IMR-90 (cell line): ENCODE results near the gene SH3BP5. TPM values are rescaled to one million over a fixed set of nuclear protein-coding genes. Genes with fewer than 3 reads are reported as not detected.

ENCODE experiments used
- ATAC-seq: fragments of 200-7000 bp; cut with Tn5 transposase; 2 replicates; pipeline ENCODE4 v1.9.1; 2020; ENCODE audit warnings: low read depth, mild to moderate bottlenecking, moderate library complexity
- BruUV-seq: library from RNA; stranded (reverse); fragments of 400-500 nt; replicated peaks from 2 replicates; lab custom pipeline; 2021; lab: Mats Ljungman, UMichigan
- CTCF ChIA-PET: fragments of 300-600 bp; formaldehyde crosslinking; extraction: SDS; loops from one replicate; lab custom pipeline; 2021; ENCODE audit warnings: antibody characterized with exemption; lab: Yijun Ruan, JAX
- POLR2A ChIA-PET: fragments of 300-600 bp; sonication (Branson Sonifier 250); formaldehyde crosslinking; loops from one replicate; lab custom pipeline; 2022; ENCODE audit warnings: antibody characterized with exemption; ENCODE audit not compliant: unreplicated experiment; lab: Charles Lee
- DNase-seq: peaks from one replicate; pipeline ENCODE4 v3.0.0; 2013
- H2AFZ ChIP-seq: replicated peaks from 2 replicates; pipeline ENCODE3; 2013; ENCODE audit warnings: low read length, mild to moderate bottlenecking; ENCODE audit not compliant: poor library complexity
- H2AK5ac ChIP-seq: 2 replicates; pipeline ENCODE4 v1.6.1; 2013; ENCODE audit warnings: low read depth, low read length, inconsistent platforms
- H2AK9ac ChIP-seq: replicated peaks from 2 replicates; pipeline ENCODE3; 2013; ENCODE audit warnings: mild to moderate bottlenecking, low read depth, low read length, moderate library complexity; ENCODE audit not compliant: poor library complexity
- H2BK120ac ChIP-seq: 2 replicates; pipeline ENCODE4 v1.6.1; 2013; ENCODE audit warnings: low read depth, low read length, inconsistent platforms
- H2BK15ac ChIP-seq: 3 replicates; pipeline ENCODE4 v1.6.1; 2013; ENCODE audit warnings: low read depth, low read length, inconsistent platforms
- H2BK20ac ChIP-seq: 2 replicates; pipeline ENCODE4 v1.6.1; 2013; ENCODE audit warnings: low read depth, mild to moderate bottlenecking, inconsistent platforms, low read length, moderate library complexity
- H2BK5ac ChIP-seq: 2 replicates; pipeline ENCODE4 v1.6.1; 2013; ENCODE audit warnings: mild to moderate bottlenecking, low read depth, low read length, inconsistent platforms; ENCODE audit not compliant: poor library complexity, severe bottlenecking
- H3K14ac ChIP-seq: replicated peaks from 2 replicates; pipeline ENCODE4 v1.6.1; 2013; ENCODE audit warnings: low read depth, low read length, inconsistent platforms
- H3K18ac ChIP-seq: 2 replicates; pipeline ENCODE4 v1.6.1; 2013; ENCODE audit warnings: low read depth, low read length, control low read depth
- H3K23ac ChIP-seq: 2 replicates; pipeline ENCODE4 v1.6.1; 2013; ENCODE audit warnings: low read depth, low read length, inconsistent platforms
- H3K27ac ChIP-seq: 2 replicates; pipeline ENCODE4 v1.5.1; 2013; ENCODE audit warnings: mild to moderate bottlenecking, control low read depth, low read length; ENCODE audit not compliant: insufficient read depth
- H3K27me3 ChIP-seq: 2 replicates; pipeline ENCODE4 v1.6.1; 2013; ENCODE audit warnings: low read length; ENCODE audit not compliant: control insufficient read depth, insufficient read depth
- H3K36me3 ChIP-seq: 2 replicates; pipeline ENCODE4 v1.6.1; 2013; ENCODE audit warnings: low read length, mixed read lengths; ENCODE audit not compliant: control insufficient read depth, insufficient read depth
- H3K4ac ChIP-seq: 2 replicates; pipeline ENCODE4 v1.6.1; 2013; ENCODE audit warnings: low read depth, low read length, inconsistent platforms
- H3K4me1 ChIP-seq: 2 replicates; pipeline ENCODE4 v1.6.1; 2013; ENCODE audit warnings: low read length, mixed read lengths; ENCODE audit not compliant: control insufficient read depth, insufficient read depth
- H3K4me2 ChIP-seq: 2 replicates; pipeline ENCODE4 v1.6.1; 2013; ENCODE audit warnings: low read depth, mild to moderate bottlenecking, control low read depth, low read length, moderate library complexity
- H3K4me3 ChIP-seq: 2 replicates; pipeline ENCODE4 v1.5.1; 2013; ENCODE audit warnings: low read depth, mild to moderate bottlenecking, control low read depth, low read length, moderate library complexity; ENCODE audit not compliant: insufficient read depth
- H3K56ac ChIP-seq: 2 replicates; pipeline ENCODE4 v1.6.1; 2013; ENCODE audit warnings: low read length, inconsistent platforms; ENCODE audit not compliant: insufficient read depth; ENCODE audit errors: extremely low read depth
- H3K79me1 ChIP-seq, 2 experiments: 2 replicates each; pipeline ENCODE4 v1.6.1; 2013; ENCODE audit warnings: low read length in 2 of 2, inconsistent platforms in 1 of 2, low read depth in 1 of 2
- H3K9ac ChIP-seq: 2 replicates; pipeline ENCODE4 v1.6.1; 2013; ENCODE audit warnings: low read depth, low read length, control low read depth
- H3K9me1 ChIP-seq: 2 replicates; pipeline ENCODE4 v1.6.1; 2013; ENCODE audit warnings: low read length, inconsistent platforms; ENCODE audit not compliant: insufficient read depth
- H3K9me3 ChIP-seq: 2 replicates; pipeline ENCODE4 v1.6.1; 2013; ENCODE audit warnings: low read length; ENCODE audit not compliant: control insufficient read depth, insufficient read depth
- H4K20me1 ChIP-seq: 2 replicates; pipeline ENCODE4 v1.6.1; 2013; ENCODE audit warnings: low read length, inconsistent platforms; ENCODE audit not compliant: insufficient read depth
- H4K5ac ChIP-seq: 2 replicates; pipeline ENCODE4 v1.6.1; 2013; ENCODE audit warnings: mild to moderate bottlenecking, low read depth, low read length, control low read depth
- H4K8ac ChIP-seq, 2 experiments: 2 replicates each; pipeline ENCODE4 v1.6.1; 2013; ENCODE audit warnings: low read depth in 2 of 2, low read length in 2 of 2, control low read depth in 1 of 2, inconsistent platforms in 1 of 2
- H4K91ac ChIP-seq: 2 replicates; pipeline ENCODE4 v1.6.1; 2013; ENCODE audit warnings: low read depth, low read length, inconsistent platforms; ENCODE audit not compliant: insufficient read depth
- MAZ ChIP-seq: IDR thresholded peaks from 2 replicates; pipeline ENCODE4 v1.6.1; 2012; ENCODE audit warnings: low read depth, mild to moderate bottlenecking, low read length, improper control_type of control experiment, moderate library complexity, borderline replicate concordance
- MXI1 ChIP-seq: IDR thresholded peaks from 2 replicates; pipeline ENCODE4 v1.6.1; 2012; ENCODE audit warnings: low read depth, mild to moderate bottlenecking, low read length, moderate library complexity, borderline replicate concordance
- NFE2L2 ChIP-seq: fragments of 150-350 bp; IDR thresholded peaks from 2 replicates; pipeline ENCODE4 v1.6.1; 2016; ENCODE audit warnings: low read depth, mild to moderate bottlenecking, low read length
- RFX5 ChIP-seq: IDR thresholded peaks from 2 replicates; pipeline ENCODE4 v1.8.0; 2012; ENCODE audit warnings: low read depth, mild to moderate bottlenecking, low read length, moderate library complexity
- WGBS, 2 experiments: methylation state at CpG; one replicate each; pipeline versions ENCODE4 v1.1.5 to v1.1.7; 2013; ENCODE audit warnings: missing lambda C conversion rate in 2 of 2; ENCODE audit not compliant: insufficient read length in 1 of 2; ENCODE audit errors: extremely low coverage in 2 of 2; 5-methylcytosine and 5-hydroxymethylcytosine counted together
- dilution Hi-C: fragments of 300-500 bp; cut with HindIII; formaldehyde crosslinking; loops from one replicate; pipeline ENCODE4 v1.14.3; 2018; ENCODE audit warnings: low sequenced_read_pairs; ENCODE audit not compliant: unreplicated experiment
- in situ Hi-C: fragments of 300-500 bp; cut with MboI; formaldehyde crosslinking; loops from 3 replicates; pipeline ENCODE4 v1.14.3; 2019; ENCODE audit warnings: low sequenced_read_pairs, inconsistent platforms, mixed read lengths
- intact Hi-C: fragments of 100-400 bp; cut with micrococcal nuclease; formaldehyde crosslinking; loops from 2 replicates; pipeline ENCODE4 v1.10.0; 2022
- polyA plus RNA-seq, 3 experiments: library from polyadenylated mRNA; depleted of rRNA; stranded (reverse); fragments of >200 nt; gene quantifications; 2 replicates each; pipeline ENCODE4 v1.2.3, GENCODE V29; 2012; ENCODE audit warnings: low replicate concordance in 1 of 3
- total RNA-seq: library from RNA; depleted of rRNA; stranded (reverse); fragments of >200 nt; gene quantifications from 2 replicates; pipeline ENCODE4 v1.2.3, GENCODE V29; 2012
- TF ChIP-seq, protein P1 (sequence below): conservative IDR thresholded peaks from 2 replicates; pipeline ENCODE4 v1.5.1; 2012; ENCODE audit warnings: mild to moderate bottlenecking, low read depth, low read length, improper control_type of control experiment
- TF ChIP-seq, protein P2 (sequence below): fragments of 150-350 bp; IDR thresholded peaks from 2 replicates; pipeline ENCODE4 v1.6.1; 2016; ENCODE audit warnings: low read depth, mild to moderate bottlenecking, low read length, moderate library complexity, borderline replicate concordance

SH3BP5 gene
- total and polyA plus RNA-seq, 2 of the 4 experiments (the other 2 are of a cell fraction), result 14.0 to 23.5 TPM

DNA sequence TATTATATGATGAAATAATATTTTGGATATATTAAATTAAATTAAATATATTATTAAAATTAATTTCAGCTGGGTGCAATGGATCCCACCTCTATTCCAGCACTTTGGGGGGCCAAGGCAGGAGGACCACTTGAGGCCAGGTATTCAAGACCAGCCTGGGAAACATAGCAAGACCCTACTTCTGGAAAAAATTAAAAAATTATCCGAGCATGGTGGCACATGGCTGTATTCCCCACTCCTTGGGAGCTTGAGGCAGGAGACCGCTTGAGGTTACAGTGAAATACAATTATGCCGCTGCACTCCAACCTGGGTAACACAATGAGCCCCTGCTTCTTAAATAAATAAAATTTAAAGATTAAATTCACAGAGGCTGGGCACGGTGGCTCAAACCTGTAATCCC is 61.4 kb downstream of the SH3BP5 start:
- no peak overlapping the region for H3K4me2 ChIP-seq
- H3K9me1 ChIP-seq, result peaks cover 11% of the 10 kb centered on the region
- peaks cover 13% of the 10 kb centered on the region for H3K4me1 ChIP-seq
- H2BK15ac ChIP-seq, result no peak overlapping the region
- H3K9me3 ChIP-seq, result no peaks in the 10 kb centered on the region
- no peaks in the 10 kb centered on the region; the same call in 1 of the 2 replicates for H3K36me3 ChIP-seq
- H4K8ac ChIP-seq, result no peak overlapping the region
- H3K27ac ChIP-seq, result no peak overlapping the region
- H2BK120ac ChIP-seq, result no peak overlapping the region
- peaks cover 0 to 5% of the 10 kb centered on the region in 2 experiments; a peak in 1 of 4 replicates for H3K79me1 ChIP-seq
- no CpG with 5 or more reads among the region's 4 CpGs for WGBS, 2 experiments
- H2AK9ac ChIP-seq, result no peak overlapping the region
- no peak overlapping the region for H2BK20ac ChIP-seq
- H3K56ac ChIP-seq, result no peak overlapping the region
- H3K4me3 ChIP-seq, result no peak overlapping the region
- H2BK5ac ChIP-seq, result no peak overlapping the region
- DNase-seq (no peak), ATAC-seq (no peak)
- BruUV-seq, result no TSS peak
- no peak overlapping the region for H3K14ac ChIP-seq
- no peaks in the 10 kb centered on the region for H4K20me1 ChIP-seq
- dilution Hi-C loops, result no loop called here
- CTCF ChIA-PET, result no interaction called here
- H4K5ac ChIP-seq, result no peak overlapping the region
- no peak overlapping the region for H2AFZ ChIP-seq
- POLR2A ChIA-PET, result no interaction called here
- H3K4ac ChIP-seq, result no peak overlapping the region
- H3K18ac ChIP-seq, result no peak overlapping the region
- intact Hi-C loops, result no loop called here
- H3K9ac ChIP-seq, result no peak overlapping the region
- H3K27me3 ChIP-seq, result no peaks in the 10 kb centered on the region
- in situ Hi-C loops, result no loop called here
- H4K91ac ChIP-seq, result no peak overlapping the region
- TF ChIP-seq RFX5 (no peak), MXI1 (no peak), MAZ (no peak), NFE2L2 (no peak)
- TF ChIP-seq, protein P1, sequence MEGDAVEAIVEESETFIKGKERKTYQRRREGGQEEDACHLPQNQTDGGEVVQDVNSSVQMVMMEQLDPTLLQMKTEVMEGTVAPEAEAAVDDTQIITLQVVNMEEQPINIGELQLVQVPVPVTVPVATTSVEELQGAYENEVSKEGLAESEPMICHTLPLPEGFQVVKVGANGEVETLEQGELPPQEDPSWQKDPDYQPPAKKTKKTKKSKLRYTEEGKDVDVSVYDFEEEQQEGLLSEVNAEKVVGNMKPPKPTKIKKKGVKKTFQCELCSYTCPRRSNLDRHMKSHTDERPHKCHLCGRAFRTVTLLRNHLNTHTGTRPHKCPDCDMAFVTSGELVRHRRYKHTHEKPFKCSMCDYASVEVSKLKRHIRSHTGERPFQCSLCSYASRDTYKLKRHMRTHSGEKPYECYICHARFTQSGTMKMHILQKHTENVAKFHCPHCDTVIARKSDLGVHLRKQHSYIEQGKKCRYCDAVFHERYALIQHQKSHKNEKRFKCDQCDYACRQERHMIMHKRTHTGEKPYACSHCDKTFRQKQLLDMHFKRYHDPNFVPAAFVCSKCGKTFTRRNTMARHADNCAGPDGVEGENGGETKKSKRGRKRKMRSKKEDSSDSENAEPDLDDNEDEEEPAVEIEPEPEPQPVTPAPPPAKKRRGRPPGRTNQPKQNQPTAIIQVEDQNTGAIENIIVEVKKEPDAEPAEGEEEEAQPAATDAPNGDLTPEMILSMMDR, result no peak
- TF ChIP-seq, protein P2, sequence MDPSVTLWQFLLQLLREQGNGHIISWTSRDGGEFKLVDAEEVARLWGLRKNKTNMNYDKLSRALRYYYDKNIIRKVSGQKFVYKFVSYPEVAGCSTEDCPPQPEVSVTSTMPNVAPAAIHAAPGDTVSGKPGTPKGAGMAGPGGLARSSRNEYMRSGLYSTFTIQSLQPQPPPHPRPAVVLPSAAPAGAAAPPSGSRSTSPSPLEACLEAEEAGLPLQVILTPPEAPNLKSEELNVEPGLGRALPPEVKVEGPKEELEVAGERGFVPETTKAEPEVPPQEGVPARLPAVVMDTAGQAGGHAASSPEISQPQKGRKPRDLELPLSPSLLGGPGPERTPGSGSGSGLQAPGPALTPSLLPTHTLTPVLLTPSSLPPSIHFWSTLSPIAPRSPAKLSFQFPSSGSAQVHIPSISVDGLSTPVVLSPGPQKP, result no peak
- no peak overlapping the region for H3K23ac ChIP-seq
- no peak overlapping the region for H2AK5ac ChIP-seq
